Activated CD4-positive, alpha-beta T cell treated with anti-CD3 and anti-CD28 coated beads for 36 hours (primary cell): ENCODE data around the gene RSPH6A. TPM values are rescaled to one million over a fixed set of nuclear protein-coding genes. Genes with fewer than 3 reads are reported as not detected.

Experiments used
- ATAC-seq: fragments of 200-7000 bp; cut with Tn5 transposase; one replicate; pipeline ENCODE4 v1.10.0; 2021; ENCODE audit warnings: mild to moderate bottlenecking, moderate library complexity
- CTCF ChIA-PET: fragments of 350-600 bp; sonication (Branson Sonifier 250); formaldehyde crosslinking; loops from one replicate; lab custom pipeline; 2021; ENCODE audit warnings: antibody characterized with exemption; lab: Charles Lee
- POLR2A ChIA-PET: fragments of 350-600 bp; sonication (Branson Sonifier 250); formaldehyde crosslinking; loops from one replicate; lab custom pipeline; 2021; ENCODE audit warnings: antibody characterized with exemption, inconsistent platforms; lab: Charles Lee
- DNase-seq: peaks from one replicate; pipeline ENCODE4 v3.0.0-alpha.2; 2020
- H3K27ac Mint-ChIP-seq: one replicate; pipeline ENCODE4 v1.8.0; 2021; ENCODE audit warnings: mixed read lengths
- H3K27me3 Mint-ChIP-seq: one replicate; pipeline ENCODE4 v1.8.0; 2021; ENCODE audit warnings: mixed read lengths
- H3K36me3 Mint-ChIP-seq: one replicate; pipeline ENCODE4 v1.8.0; 2021; ENCODE audit warnings: low read depth, mixed read lengths
- H3K4me1 Mint-ChIP-seq: one replicate; pipeline ENCODE4 v1.8.0; 2021; ENCODE audit warnings: mixed read lengths
- H3K4me3 Mint-ChIP-seq: one replicate; pipeline ENCODE4 v1.8.0; 2021; ENCODE audit warnings: mild to moderate bottlenecking, moderate library complexity, mixed read lengths
- H3K9me3 Mint-ChIP-seq: one replicate; pipeline ENCODE4 v1.8.0; 2021; ENCODE audit warnings: low read depth, mixed read lengths
- intact Hi-C, 2 experiments: fragments of 100-400 bp; cut with DNase I in 1 of 2; cut with micrococcal nuclease in 1 of 2; formaldehyde crosslinking; loops; one replicate each; pipeline versions ENCODE4 v1.14.2 to v1.15.1; 2022 to 2024; cut with DNase I, micrococcal nuclease
- total RNA-seq, 2 experiments: library from RNA; stranded (reverse); gene quantifications; one replicate each; pipeline ENCODE4 v1.2.3, GENCODE V29; 2021

RSPH6A gene
- total RNA-seq, 2 experiments from 2014 or later, result 0.21 to 0.23 TPM

DNA sequence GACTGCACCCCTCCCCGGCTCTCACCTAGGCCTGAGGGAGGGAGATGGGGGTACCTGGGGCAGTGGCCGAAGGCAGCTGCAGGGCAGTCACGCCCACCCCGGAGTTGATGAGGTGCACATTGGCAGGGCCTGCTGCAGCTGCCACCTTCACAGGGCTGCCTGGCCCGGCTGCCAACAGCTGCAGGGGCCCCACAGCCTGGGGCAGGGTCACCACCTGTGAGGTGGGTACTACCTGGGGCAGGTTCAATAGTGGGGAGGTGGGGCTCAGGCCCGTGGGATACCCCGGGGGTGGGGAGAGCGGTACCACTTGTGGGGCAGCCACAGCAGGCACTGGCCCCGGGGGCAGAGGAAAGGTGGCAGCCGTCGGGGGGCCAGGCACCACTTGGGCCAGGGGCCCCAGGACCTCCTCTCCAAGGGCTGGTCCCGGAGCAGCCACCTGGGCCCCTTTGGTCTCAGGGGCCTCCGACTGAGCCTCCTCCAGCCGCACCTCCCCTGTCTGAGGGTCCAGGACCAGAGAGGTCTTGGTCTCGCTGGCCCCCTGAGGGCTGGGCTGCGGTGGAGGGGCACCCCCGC is 48.7 kb downstream of the RSPH6A start:
- CTCF ChIA-PET, result interaction anchor here (1.2 kb wide), 1 partner anchor 33 kb away, joined by 3 read pairs; no protein-coding TSS in a partner anchor
- DNase-seq (no peak), ATAC-seq (no peak)
- Mint-ChIP-seq H3K9me3 (no peaks in the 10 kb centered on the region), H3K27ac (no peak overlapping the region), H3K4me3 (no peak overlapping the region), H3K36me3 (peaks cover 3% of the 10 kb centered on the region), H3K4me1 (peaks cover 10% of the 10 kb centered on the region), H3K27me3 (peaks cover 10% of the 10 kb centered on the region)
- intact Hi-C loops, result loop anchor here in 1 of 2 experiments (5.0 kb wide), 1 partner anchor 49 kb away; no protein-coding TSS in a partner anchor
- POLR2A ChIA-PET, result no interaction called here

DNA sequence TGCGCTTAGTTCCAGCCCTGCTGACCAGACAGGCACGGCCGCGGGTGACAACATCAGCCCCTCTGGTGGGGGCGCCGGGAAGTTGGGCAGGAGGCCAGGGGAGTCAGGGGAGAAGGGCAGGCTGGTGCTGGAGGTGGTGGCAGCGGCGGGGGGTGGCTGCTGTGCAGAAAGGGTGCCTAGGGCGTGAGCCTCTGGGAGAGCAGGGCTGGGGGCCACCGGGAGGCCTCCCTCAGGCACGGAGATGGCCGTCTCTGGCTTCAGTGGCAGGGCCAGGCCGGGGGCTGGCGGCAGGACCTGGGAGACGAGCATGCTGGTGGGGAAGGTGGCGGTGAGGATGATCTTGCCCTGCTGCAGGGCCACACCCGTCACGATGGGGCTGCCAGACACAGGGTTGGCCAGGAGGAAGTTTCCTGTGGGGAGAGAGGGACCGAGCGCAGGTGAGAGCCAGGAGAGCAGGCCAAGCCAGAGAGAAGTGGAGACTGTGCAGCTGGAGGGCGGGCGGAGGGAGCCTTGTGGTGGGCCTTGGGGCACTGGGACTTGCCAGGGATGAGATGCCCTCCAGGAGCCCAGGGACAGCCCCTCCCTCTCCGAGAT is 49.3 kb downstream of the RSPH6A start:
- peaks cover 10% of the 10 kb centered on the region for H3K27me3 Mint-ChIP-seq
- H3K36me3 Mint-ChIP-seq, result no peaks in the 10 kb centered on the region
- POLR2A ChIA-PET, result interaction anchor here (0.6 kb wide), 1 partner anchor 183 kb away, joined by 3 read pairs; no protein-coding TSS in a partner anchor
- no peak overlapping the region for H3K4me3 Mint-ChIP-seq
- CTCF ChIA-PET, result interaction anchor here (0.8 kb wide), 1 partner anchor 52 kb away, joined by 3 read pairs; no protein-coding TSS in a partner anchor
- DNase-seq, result no peak
- no peaks in the 10 kb centered on the region for H3K9me3 Mint-ChIP-seq
- H3K4me1 Mint-ChIP-seq, result peaks cover 6% of the 10 kb centered on the region
- ATAC-seq, result no peak
- intact Hi-C loops, result loop anchor here in 1 of 2 experiments (5.0 kb wide), 1 partner anchor 48 kb away; no protein-coding TSS in a partner anchor
- H3K27ac Mint-ChIP-seq, result no peak overlapping the region

DNA sequence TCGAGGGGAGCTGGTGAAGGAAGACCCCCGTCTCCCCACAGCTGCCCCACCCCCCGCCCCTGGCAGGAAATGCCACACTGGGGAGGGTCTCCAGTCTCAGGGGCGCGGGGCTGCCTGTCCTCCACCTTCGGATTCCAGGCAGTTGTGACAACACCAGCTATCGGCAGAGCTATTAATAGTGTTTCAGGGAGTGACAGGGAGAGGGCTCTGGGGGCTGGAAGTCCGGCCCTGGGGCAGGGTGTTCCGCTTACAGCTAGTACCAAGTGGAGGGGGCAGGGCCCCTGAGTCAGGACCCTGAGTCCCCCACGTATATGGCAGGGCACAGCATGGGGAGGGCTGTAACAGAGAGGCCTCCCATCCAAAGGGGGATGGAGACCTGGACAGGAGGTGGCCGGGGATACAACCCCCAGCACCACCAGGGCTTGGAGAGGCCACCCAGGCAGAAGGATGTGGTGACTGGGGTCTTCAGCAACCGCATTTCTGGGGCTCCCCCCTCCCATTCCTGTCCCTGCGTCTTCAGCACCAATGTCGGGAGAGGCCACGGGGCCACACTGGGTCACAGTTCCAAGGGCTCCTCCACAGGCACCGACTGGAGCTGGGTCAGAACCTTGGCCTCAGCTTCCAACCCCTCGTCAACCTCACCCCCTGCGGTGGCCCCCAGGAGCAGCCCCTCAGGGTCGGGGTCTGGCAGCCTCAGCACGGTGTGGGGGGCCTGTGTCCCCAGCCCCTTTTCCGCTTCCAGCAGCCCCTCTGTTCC is 50.0 kb downstream of the RSPH6A start:
- H3K27ac Mint-ChIP-seq, result no peak overlapping the region
- no peaks in the 10 kb centered on the region for H3K9me3 Mint-ChIP-seq
- H3K27me3 Mint-ChIP-seq, result peaks cover 10% of the 10 kb centered on the region
- DNase-seq (no peak), ATAC-seq (no peak)
- intact Hi-C loops, result loop anchor here in 1 of 2 experiments (5.0 kb wide), 1 partner anchor 48 kb away; no protein-coding TSS in a partner anchor
- CTCF ChIA-PET, result interaction anchor here (0.8 kb wide), 1 partner anchor 52 kb away, joined by 3 read pairs; no protein-coding TSS in a partner anchor
- POLR2A ChIA-PET, result interaction anchor here (0.6 kb wide), 1 partner anchor 184 kb away, joined by 3 read pairs; no protein-coding TSS in a partner anchor
- H3K4me3 Mint-ChIP-seq, result no peak overlapping the region
- H3K4me1 Mint-ChIP-seq, result peaks cover 6% of the 10 kb centered on the region
- H3K36me3 Mint-ChIP-seq, result no peaks in the 10 kb centered on the region

DNA sequence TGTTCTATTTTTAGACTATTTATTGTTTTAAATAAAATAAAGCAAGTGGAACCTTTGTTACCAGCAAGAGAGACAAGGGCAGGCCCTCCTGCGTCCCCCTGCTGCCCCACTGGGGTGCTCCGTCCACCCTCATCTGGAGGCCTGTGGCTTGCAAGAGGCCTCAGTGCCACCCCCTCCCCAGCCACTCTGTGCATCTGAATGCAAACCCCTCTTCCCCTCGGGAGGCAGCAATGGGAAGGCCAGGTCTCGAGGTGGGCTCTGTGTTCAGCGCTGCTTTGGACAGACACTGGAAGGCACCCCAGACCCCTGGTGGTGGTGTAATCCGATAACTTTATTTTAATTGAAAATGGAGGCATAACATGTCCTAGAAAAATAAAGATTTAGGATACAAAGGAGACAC is 50.6 kb downstream of the RSPH6A start:
- DNase-seq (no peak), ATAC-seq (no peak)
- POLR2A ChIA-PET, result no interaction called here
- Mint-ChIP-seq H3K4me3 (no peak overlapping the region), H3K4me1 (peaks cover 2% of the 10 kb centered on the region), H3K9me3 (no peaks in the 10 kb centered on the region), H3K27me3 (peaks cover 10% of the 10 kb centered on the region), H3K36me3 (no peaks in the 10 kb centered on the region), H3K27ac (no peak overlapping the region)
- intact Hi-C loops, result no loop called here
- CTCF ChIA-PET, result no interaction called here

DNA sequence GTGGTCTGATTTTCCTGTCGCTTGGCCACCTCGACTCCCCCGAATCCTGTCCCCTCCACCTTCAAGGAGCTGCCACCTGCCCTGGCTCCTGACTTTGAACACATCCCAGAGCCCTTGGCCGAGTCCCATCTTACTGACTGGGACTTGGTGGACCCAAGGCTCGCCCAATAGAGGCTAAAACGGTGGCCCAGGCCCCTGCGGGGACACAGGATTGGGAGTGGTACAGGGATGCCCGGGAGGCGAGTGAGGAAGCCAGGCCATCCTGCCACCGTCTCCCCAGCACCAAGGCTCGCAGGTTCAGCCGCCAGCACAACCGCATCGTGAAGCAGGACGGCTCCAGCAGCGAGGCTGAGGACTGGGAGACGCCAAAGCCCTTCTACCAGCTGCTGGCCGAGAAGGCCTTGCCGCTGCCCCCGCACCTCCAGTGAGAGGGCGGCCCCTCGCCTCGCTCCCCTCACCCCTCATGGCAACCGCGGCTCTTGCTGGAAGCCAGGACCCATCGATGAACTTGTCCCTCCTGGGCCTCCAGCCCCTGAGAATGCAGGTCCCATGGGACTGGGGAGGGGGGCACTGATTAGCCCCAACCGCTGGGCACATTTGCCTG is 51.3 kb downstream of the RSPH6A start:
- H3K4me3 Mint-ChIP-seq, result no peak overlapping the region
- H3K27ac Mint-ChIP-seq, result no peak overlapping the region
- no peaks in the 10 kb centered on the region for H3K9me3 Mint-ChIP-seq
- ChIA-PET POLR2A (interaction anchor here (0.6 kb wide), 1 partner anchor 46 kb away, joined by 3 read pairs; no protein-coding TSS in a partner anchor), CTCF (interaction anchor here (0.5 kb wide), 1 partner anchor 266 kb away, joined by 4 read pairs; no protein-coding TSS in a partner anchor)
- intact Hi-C loops, result no loop called here
- peaks cover 10% of the 10 kb centered on the region for H3K27me3 Mint-ChIP-seq
- ATAC-seq (no peak), DNase-seq (no peak)
- peaks cover 1% of the 10 kb centered on the region for H3K4me1 Mint-ChIP-seq
- H3K36me3 Mint-ChIP-seq, result no peaks in the 10 kb centered on the region

DNA sequence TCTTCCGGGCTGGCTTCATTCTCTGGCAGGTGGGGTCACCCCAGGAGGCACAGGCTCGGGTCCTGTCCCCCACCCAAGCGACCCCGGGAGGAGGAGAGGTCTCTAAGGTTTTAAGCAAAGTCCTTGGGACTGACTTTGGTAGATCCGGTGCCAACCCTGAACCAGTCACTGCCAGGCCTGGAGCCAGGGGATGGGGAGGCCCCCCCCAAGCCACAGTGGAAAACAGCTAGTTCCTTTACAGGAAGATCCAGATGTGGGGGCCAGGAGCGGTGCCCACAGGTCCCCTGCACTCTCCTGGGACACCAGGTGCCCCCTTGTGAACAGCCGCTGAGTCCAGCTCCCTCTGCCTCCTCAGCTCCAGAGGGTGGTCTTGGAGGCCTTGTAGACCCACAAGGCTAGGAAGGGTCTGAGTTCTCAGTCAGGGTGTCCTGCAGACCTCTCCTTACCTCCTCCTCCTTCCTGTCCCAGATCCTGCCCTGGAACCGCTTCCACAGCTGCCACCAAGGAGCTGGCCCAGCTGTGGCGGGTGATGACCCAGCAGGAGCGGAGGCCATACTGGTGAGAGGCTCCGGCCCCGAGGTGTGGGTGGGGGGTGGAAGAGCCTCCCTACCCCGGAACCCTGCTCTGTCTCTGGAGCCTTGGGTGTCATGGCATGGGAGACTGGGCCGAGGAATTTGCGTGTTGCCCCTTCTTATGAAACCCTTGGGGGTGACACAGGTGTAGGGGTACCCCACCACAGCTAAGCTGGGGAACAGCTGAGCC is 52.1 kb downstream of the RSPH6A start:
- ChIA-PET CTCF (interaction anchor here (0.7 kb wide), 2 partner anchors 71 to 180 kb away, joined by 3 read pairs; partner anchors contain the start of gene QPCTL), POLR2A (no interaction called here)
- ATAC-seq (no peak), DNase-seq (no peak)
- H3K27me3 Mint-ChIP-seq, result peaks cover 9% of the 10 kb centered on the region
- intact Hi-C loops, result no loop called here
- H3K9me3 Mint-ChIP-seq, result no peaks in the 10 kb centered on the region
- H3K4me3 Mint-ChIP-seq, result no peak overlapping the region
- H3K27ac Mint-ChIP-seq, result no peak overlapping the region
- H3K4me1 Mint-ChIP-seq, result peaks cover under 1% of the 10 kb centered on the region
- no peaks in the 10 kb centered on the region for H3K36me3 Mint-ChIP-seq

DNA sequence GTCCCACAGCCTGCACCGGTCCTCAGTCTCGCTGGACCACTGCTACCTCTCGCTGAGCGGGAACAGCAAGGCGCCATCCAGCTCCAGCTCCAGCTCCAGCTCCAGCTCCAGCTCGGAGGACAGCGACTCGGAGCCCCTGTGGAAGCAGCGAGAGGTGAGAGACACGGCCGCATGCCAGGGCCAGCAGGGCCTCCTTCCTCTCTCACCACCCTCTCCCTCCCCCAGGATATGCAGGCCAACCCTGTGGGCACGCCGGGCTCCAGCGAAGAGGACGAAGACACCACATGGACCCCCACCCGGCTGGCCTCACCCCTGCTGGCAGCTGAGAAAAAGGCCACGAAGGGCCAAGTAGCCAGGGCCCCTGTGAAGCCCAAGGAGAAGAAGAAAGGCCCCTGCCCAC is 53.4 kb downstream of the RSPH6A start:
- H3K36me3 Mint-ChIP-seq, result no peaks in the 10 kb centered on the region
- peaks cover 4% of the 10 kb centered on the region for H3K27me3 Mint-ChIP-seq
- POLR2A ChIA-PET, result interaction anchor here (0.6 kb wide), 2 partner anchors 48 to 945 kb away, joined by 3 read pairs; no protein-coding TSS in a partner anchor
- DNase-seq (no peak), ATAC-seq (no peak)
- CTCF ChIA-PET, result interaction anchor here (0.8 kb wide), 1 partner anchor 9 kb away, joined by 3 read pairs; no protein-coding TSS in a partner anchor
- intact Hi-C loops, result no loop called here
- H3K9me3 Mint-ChIP-seq, result no peaks in the 10 kb centered on the region
- no peak overlapping the region for H3K27ac Mint-ChIP-seq
- H3K4me1 Mint-ChIP-seq, result no peaks in the 10 kb centered on the region
- H3K4me3 Mint-ChIP-seq, result no peak overlapping the region

DNA sequence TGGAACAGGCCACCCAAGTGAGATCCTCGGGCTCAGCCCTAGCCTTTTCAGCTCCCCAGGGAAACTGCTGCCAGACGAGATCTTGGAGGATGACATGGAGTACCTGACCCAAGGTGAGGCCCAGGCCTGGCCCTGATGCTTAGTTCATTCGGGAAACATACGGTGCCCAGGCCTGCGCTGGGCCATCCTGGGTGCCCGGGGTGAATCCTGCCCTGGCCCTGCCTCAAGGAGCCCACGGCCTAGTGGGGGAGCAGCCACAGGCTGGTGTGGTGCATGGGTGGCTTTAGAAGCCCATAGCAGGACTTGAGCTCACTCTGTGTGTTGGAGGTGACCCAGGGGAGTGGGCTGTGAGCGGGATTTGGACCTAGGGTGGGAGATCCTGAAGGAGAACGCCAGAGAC is 56.2 kb downstream of the RSPH6A start:
- H3K9me3 Mint-ChIP-seq, result no peaks in the 10 kb centered on the region
- H3K4me3 Mint-ChIP-seq, result no peak overlapping the region
- no peak overlapping the region for H3K27ac Mint-ChIP-seq
- ChIA-PET CTCF (no interaction called here), POLR2A (no interaction called here)
- H3K36me3 Mint-ChIP-seq, result no peaks in the 10 kb centered on the region
- ATAC-seq, result no peak
- no peak for DNase-seq
- H3K27me3 Mint-ChIP-seq, result peaks cover 2% of the 10 kb centered on the region
- intact Hi-C loops, result no loop called here
- no peaks in the 10 kb centered on the region for H3K4me1 Mint-ChIP-seq

DNA sequence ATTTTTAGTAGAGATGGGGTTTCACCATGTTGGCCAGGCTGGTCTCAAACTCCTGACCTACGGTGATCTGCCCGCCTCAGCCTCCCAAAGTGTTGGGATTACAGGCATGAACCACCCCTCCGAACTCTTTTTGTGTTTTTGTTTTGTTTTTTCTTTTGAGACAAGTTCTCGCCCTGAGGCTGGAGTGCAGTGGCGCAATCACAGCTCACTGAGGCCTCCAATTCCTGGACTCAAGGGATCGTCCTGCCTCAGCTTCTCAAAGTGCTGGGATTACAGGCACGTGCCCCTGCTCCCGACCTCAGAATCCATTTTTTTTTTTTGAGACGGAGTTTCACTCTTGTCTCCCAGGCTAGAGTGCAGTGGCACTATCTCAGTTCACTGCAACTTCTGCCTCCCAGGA is 57.4 kb downstream of the RSPH6A start:
- Mint-ChIP-seq H3K4me1 (no peaks in the 10 kb centered on the region), H3K27ac (no peak overlapping the region), H3K9me3 (no peaks in the 10 kb centered on the region), H3K4me3 (no peak overlapping the region), H3K27me3 (peaks cover 2% of the 10 kb centered on the region), H3K36me3 (no peaks in the 10 kb centered on the region)
- ATAC-seq, result no peak
- intact Hi-C loops, result no loop called here
- POLR2A ChIA-PET, result no interaction called here
- DNase-seq, result no peak
- CTCF ChIA-PET, result interaction anchor here (0.6 kb wide), 1 partner anchor 1125 kb away, joined by 3 read pairs; no protein-coding TSS in a partner anchor

DNA sequence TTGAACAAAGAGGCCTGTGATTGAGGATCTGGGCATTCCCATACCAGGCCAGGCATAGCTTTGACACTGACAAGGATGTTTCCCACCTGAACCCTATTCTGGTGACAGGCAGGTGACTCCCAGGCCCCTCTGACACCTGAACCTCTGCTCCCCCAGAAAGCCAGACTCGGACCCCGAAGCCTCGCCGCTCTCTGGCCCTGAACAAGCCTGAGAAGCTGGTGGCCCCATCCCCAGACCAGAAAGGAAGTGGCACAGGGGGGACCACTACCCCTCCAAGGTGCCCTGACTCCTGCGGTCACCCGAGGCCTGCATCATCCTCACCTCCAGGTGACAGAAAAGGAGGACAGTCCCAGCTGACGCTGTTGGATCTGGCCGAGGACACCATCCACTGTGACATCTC is 60.8 kb downstream of the RSPH6A start:
- Mint-ChIP-seq H3K36me3 (no peaks in the 10 kb centered on the region), H3K9me3 (no peaks in the 10 kb centered on the region), H3K4me3 (no peak overlapping the region), H3K4me1 (no peaks in the 10 kb centered on the region), H3K27me3 (no peaks in the 10 kb centered on the region), H3K27ac (no peak overlapping the region)
- ChIA-PET CTCF (interaction anchor here (1.0 kb wide), 1 partner anchor 10 kb away, joined by 3 read pairs; no protein-coding TSS in a partner anchor), POLR2A (no interaction called here)
- ATAC-seq, result no peak
- intact Hi-C loops, result no loop called here
- DNase-seq, result no peak
